H54 (cell line): Measurements from ENCODE around the gene CASP12.
"Not testable (repeated sequence)": the region's sequence is repeated elsewhere in the genome, so short reads cannot be mapped to it uniquely, and the experiment has no call there.

Source experiments
- DNase-seq: peaks from one replicate; pipeline ENCODE4 v3.0.0; 2011; ENCODE audit warnings: low spot score, mixed read lengths; ENCODE audit not compliant: insufficient read length
- FAIRE-seq: peaks from 3 replicates; lab custom pipeline; 2011; peaks lifted over from hg19 to GRCh38; lab: Jason Lieb, UNC
- POLR2A ChIP-seq: IDR thresholded peaks from 2 replicates; pipeline ENCODE4 v1.6.1; 2011; ENCODE audit warnings: low read depth, mild to moderate bottlenecking, low read length

CASP12 gene

GRCh38 chr11:104897891-104898684, at the start of gene CASP12:
Gene CASP12, minus strand, starts transcription at chr11:104898460.
- TF ChIP-seq POLR2A = no peak
- DNase-seq (no peak), FAIRE-seq (no peak)

DNA sequence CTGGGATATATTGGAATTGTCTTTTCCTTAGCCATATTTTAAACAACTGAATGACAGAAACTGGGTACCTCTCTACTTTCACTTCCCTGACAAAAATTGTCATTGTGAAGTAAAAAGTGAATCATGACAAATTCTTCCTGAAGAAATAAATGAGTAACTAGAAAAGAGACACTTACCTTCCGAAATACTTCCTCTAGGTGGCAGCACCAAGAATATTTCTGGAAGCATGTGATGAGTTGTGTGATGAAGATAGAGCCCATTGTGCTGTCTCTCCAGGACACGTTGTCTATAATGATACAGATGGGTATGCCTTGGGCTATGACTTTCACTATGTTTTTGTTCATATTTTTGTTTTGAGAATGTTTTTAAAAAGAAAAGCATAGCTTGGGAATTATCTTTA, 48.6 kb upstream of the CASP12 start:
- no peak for TF ChIP-seq POLR2A
- FAIRE-seq (no peak), DNase-seq (no peak)

DNA sequence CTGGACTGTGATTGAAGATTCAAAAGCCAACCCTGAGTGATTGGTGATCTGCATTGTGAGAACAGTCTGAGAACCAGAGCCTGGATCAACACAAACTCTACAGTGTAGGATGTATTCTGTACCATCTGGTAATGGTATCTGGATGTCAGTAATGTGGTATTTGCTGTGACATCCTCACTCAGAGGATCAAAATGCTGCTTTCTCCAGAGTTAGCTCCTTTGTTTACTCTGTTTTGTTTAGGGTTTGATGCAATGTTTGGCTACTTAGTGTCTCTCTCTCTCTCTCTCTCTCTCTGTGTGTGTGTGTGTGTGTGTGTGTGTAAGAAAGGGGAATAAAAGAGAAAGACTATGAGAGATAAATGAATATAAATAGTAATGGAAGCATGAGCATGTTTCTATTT, 45.8 kb upstream of the CASP12 start:
- DNase-seq (no peak), FAIRE-seq (no peak)
- no peak for TF ChIP-seq POLR2A

- FAIRE-seq = no peak
- no peak for TF ChIP-seq POLR2A
- DNase-seq = no peak
Observed at GRCh38 chr11:104943561-104943960, 45.3 kb upstream of the CASP12 start.

GRCh38 chr11:104934594-104934993, 36.3 kb upstream of the CASP12 start:
- DNase-seq (no peak), FAIRE-seq (no peak)
- TF ChIP-seq POLR2A = no peak

- DNase-seq, FAIRE-seq: not testable (repeated sequence)
Observed at GRCh38 chr11:104934073-104934472, 35.8 kb upstream of the CASP12 start.

DNA sequence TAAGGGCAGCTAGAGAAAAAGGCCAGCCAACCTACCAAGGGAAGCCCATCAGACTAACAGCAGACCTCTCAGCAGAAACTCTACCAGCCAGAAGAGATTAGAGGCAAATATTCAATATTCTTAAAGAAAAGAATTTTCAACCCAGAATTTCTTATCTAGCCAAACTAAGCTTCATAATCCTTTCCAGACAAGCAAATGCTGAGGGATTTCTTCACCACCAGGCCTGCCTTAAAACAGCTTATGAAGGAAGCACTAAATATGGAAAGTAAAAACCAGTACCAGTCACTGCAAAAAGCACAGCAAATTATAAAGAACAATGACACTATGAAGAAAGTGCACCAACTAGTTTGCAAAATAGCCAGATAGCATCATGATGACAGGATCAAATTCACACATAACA, 30.6 kb upstream of the CASP12 start:
- no peak for TF ChIP-seq POLR2A
- FAIRE-seq (no peak), DNase-seq (no peak)

DNA sequence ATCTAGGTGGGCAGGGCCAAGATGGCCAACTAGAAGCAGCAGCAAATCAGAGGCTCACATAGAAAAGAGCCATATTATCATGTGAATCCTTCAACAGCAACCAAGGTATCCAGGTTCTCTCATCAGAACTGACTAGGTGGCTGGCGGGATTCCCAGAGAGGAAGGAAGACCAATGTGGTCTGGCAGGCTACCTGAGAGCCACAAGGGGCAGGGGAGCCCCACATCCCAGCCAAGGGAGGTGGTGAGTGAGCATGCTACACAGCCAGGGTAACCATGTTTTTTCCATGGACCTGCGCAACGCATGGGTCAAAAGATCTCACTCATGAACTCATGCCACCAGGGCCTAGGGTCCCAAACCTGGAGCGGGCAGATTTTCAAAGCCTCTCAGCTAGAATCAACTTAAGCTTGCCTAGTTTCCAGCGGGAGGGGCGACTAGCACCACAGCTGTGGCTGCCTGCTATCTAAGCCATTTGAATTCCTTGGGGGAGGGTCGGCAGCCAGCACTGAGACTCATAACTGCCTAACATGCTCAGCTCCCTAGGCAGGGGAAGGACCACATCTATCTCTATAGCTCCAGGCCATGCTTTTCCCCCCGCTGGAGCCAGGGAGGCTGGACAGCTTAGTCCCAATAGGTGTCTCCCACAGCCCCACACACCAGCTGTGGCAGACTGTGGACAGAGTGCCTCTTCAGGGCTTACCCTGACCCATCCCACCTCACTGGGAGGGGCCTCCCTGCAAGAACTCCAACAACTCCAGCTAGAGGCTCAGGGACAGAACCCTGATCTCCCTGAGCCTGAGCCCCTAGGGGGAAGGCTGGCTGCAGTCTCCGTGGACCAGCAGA, 28.7 kb upstream of the CASP12 start:
- FAIRE-seq (no peak), DNase-seq (no peak)
- TF ChIP-seq POLR2A = no peak

GRCh38 chr11:104925850-104926249, 27.6 kb upstream of the CASP12 start:
- no peak for TF ChIP-seq POLR2A
- FAIRE-seq (no peak), DNase-seq (no peak)

DNA sequence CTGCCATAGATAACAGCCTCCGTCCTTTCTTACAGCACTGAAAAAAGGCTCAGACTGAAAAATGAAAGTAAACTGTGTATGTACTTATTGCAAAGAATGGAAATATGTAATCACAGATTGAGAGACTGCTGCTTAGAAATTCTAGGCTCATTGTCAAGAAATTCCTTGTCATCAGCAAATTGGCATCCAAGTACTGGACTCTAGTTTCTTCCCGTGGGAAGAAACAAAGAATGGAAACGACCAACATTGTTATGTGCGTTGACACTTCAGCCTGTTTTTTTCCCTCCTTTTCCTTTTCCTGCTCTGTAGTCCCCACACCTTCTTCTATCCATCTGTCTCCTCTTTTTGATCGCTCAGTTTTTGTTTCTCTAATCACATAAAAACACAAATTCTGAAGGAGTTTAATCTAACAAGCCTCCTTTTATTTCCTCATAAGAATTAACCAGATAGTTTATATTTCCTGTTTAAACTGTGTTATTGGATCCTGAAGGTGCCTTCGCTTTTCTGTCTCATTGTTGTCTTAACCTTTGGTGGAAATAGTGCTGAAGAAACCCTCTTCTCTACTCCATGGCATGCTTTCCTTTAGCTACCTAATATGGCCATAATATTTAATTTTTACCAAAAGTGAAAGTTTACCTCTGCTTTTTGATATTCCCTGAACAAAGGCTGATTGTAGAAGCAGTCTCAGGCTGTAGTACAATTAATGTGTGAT, 20.0 kb upstream of the CASP12 start:
- no peak for TF ChIP-seq POLR2A
- FAIRE-seq (no peak), DNase-seq (no peak)

GRCh38 chr11:104917271-104918112, 19.2 kb upstream of the CASP12 start:
- DNase-seq = no peak
- no peak for TF ChIP-seq POLR2A

DNA sequence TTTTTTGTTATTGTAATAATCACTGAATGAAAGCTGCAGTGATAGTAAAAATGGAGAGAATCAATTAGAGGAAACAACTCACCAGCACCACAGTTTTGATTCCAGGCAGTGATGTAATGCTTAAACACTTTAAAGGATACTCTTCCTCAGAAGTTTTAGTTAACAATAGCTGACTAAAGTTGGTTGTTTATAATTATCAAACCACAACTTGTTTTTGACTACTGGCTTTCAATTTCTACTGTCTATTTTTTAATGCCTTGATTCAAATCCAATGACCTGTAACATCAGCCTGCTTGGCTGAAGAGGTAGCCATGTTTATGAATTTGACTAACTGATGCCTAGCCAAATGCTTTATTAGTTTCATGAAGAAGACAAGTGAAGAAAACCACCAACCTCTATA, 18.2 kb upstream of the CASP12 start:
- no peak for TF ChIP-seq POLR2A
- DNase-seq (no peak), FAIRE-seq (no peak)

More at GRCh38 chr11:104917271-104918112, 19.2 kb upstream of the CASP12 start:
- no peak for FAIRE-seq

DNA sequence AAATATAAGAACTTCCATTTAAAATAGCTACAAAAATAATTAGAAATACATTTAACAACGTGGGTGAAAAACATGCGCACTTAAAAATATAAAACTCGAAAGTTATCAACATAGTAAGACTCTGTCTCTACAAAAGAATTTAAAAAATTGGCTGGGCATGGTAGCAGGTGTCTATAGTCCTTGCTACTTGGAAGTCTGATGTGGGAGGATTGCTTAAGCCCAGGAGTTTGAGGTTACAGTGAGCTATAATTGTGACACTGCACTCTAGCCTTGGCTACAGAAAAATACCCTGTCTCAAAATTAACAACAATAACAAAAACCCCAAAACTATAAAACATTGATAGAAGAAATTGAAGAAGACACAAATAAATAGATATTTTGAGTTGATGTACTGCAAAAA, 13.8 kb upstream of the CASP12 start:
- FAIRE-seq (no peak), DNase-seq (no peak)

More for the DNA sequence above, 13.8 kb upstream of the CASP12 start:
- no peak for TF ChIP-seq POLR2A
